ENCODE measurements around the gene PAPSS2.
"Not testable (repeated sequence)": the region's sequence is repeated elsewhere in the genome, so short reads cannot be mapped to it uniquely, and the experiment has no call there.

The PAPSS2 gene

DNA sequence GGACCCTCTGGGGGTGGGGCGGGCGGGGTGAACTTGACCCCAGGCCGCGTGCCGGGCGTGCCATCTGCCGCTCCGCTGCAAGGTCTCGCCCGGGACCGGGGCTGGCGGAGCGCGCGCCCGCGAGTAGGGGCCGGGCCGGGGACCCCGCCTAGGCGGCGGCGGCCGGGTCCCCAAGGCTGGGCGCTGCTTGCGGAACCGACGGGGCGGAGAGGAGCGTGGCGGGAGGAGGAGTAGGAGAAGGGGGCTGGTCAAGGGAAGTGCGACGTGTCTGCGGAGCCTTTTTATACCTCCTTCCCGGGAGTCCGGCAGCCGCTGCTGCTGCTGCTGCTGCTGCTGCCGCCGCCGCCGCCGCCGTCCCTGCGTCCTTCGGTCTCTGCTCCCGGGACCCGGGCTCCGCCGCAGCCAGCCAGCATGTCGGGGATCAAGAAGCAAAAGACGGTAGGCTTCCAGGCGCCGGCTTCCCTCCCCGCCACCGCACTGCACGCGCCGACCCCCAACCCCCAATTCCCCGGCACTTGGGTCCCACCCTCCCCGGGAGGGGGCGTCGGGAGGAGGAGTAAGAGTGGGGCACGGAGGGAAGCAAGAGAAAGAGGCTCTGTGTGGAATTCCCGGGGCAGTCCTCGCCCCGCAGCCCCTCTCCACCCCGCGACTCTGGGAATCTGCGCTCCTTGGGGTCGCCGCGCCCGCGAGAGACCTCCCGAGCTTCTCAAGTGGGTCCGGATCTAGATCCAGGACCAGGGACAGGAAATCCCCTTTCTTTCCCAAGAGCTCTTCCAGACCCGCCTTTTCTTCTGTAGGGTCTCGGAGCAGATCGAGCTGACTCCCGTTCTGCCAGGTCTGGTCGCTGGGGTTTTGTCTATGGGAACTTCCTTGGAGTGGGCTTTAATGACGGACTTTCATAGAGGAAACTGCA, at the start of gene PAPSS2:
TSS of gene PAPSS2 (plus strand) at position 308 of the 913 bp plus-strand sequence. CDS start at position 412, 104 bp downstream.
- no peak for DNase-seq

DNA sequence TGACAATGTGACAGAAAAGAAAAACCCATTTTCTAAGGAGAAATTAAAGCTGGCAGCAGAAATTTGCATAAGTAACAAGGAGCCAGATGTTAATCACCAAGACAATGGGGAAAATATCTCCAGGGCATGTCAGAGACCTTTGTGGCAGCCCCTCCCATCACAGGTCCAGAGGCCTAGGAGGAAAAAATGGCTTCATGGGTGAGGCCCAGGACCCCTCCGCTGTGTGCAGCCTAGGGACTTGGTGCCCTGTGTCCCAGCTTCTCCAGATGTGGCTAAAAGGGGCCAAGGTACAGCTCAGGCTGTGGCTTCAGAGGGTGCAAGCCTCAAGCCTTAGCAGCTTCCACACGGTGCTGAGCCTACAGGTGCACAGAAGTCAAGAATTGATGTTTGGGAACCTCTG, 48.3 kb upstream of the PAPSS2 start:
- not testable (repeated sequence) for DNase-seq

DNA sequence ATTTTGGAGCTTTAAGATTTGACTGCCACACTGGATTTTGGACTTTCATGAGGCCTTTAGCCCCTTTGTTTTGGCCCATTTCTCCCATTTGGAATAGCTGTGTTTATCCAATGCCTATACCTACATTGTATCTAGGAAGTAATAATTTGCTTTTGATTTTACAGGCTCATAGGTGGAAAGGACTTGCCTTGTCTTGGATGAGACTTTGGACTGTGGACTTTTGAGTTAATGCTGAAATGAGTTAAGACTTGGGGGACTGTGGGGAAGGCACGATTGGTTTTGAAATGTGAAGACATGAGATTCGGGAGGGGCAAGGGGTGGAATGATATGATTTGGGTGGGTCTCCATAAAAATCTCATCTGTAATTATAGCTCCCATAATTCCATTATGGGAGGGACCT, 47.6 kb upstream of the PAPSS2 start:
- DNase-seq = no peak

DNA sequence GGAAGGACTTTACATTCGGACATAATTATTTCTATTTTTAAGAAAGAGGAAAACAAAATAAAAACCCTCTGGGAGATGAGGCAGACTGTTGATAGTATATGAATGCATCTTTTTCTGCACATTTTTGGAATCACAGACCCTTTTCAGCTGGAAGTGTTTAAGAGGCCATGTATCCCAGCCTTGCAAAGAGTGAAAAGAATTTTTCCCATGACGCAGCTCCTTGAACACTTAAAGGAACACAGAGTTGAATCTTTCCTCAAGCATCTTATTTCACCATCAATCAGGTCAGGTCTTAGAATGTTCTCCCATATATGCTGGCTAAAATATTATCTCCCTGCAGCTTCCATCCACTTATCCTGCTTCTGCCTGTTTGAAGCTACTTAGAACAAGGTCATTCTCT, 45.9 kb upstream of the PAPSS2 start:
- DNase-seq = no peak

DNA sequence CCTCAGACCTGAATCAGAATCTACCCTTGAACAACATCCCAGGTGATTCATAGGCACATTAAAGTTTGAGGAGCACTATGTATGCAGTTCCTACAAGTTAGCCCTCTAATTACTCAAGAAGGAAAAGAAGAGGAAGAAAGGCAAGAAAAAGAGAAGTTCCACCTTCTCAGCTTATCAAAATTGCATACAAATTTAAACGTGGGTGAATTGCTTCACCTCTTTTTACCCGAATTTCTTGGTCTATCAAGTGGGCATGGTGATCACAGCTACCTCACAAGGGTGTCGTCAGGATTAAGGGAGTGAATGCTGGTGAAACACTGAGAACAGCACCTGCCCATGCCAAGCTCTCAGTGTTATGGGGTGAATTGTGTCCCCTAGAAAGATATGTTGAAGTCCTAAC, 43.8 kb upstream of the PAPSS2 start:
- DNase-seq = no peak

DNA sequence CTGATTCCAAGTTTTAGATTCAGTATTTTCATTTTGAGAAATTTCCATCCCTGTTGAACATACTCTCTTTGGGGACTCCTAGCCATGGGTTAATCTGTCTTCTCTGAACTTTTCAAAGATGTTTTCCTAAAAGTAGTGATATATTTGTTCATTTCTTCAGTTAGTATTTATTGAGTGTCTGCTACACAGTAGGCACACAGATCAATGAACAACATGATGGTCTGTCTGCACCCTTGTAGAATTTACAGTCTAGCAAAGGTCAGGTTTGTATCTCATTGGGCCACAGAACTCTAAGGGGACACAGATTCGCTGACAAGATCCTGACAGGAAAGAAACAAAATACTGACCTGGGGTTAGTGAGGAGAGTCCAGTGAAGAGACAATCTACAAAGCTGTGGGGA, 42.2 kb upstream of the PAPSS2 start:
- no peak for DNase-seq

DNA sequence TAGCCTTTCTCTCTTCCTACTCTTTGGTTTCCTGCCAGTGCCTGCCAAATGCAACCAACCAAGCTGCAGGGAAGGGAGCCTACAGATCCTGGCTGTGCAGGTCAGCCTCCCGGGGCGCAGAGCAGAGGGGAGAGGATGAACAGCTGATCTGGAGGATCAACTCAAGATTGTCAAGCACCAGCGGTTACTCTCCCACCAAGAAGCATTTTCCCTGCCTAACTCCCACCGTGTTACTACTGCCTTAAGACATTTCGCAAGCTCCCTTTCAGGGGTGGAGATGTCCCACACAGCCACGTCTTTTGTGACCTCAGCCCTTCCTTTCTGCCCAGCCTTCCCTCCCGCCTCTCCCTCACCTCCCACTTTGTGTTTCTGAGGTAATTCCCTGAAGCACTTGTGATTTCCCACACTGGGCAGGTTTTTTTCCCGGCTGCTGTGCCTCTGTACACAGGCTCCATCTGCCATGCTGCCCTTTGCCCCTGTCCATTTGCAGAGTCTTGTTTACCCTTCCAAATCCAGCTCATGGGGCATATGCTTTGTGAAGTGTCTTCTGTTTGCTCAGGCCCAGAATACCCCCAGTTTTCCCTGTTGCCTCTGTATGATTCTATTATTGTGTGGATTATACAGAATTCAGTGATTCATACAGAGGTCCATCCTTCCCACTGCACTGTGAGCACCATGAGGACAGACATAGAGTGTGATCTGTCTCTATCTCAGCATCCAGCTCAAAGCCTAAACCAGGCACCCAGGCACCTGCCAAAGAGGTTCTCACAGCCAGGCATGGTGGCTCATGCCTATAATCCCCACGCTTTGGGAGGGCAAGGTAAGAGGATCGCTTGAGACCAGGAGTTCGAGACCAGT, 40.9 kb upstream of the PAPSS2 start:
- no peak for DNase-seq

DNA sequence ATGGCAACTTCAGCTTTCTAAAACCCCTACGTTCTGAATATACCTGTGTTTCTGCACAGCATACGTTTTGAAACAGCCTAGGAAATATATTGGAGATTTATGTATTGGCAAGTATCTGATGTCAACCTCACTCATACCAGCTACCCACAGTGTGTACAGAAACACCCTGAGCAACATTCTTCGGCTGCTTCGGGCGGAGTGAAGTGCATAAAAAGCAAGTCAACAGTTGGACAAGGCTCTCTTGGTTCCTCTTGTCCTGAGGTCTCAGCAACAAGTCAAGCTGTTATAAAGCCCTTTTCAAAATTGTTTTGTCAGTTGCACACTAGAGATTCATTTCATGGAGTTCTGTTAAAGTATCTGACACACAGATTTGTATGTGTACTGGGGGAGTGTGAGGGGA, 40.0 kb upstream of the PAPSS2 start:
- no peak for DNase-seq

DNA sequence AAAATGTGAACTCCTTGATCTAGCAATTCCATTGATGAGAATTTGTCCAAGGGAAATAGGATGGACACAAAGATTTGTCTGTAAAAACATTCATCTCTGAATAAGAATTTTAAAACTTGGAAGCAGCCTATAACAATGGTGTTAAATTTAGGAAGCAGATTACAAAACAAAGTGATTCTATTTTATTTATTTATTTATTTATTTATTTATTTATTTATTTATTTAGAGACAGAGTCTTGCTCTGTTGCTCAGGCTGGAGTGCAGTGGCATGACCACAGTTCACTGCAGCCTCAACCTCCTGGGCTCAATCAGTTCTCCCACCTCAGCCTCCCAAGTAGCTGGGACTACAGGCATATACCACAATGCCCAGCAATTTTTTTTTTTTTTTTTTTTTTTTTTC, 38.2 kb upstream of the PAPSS2 start:
- DNase-seq = not testable (repeated sequence)

DNA sequence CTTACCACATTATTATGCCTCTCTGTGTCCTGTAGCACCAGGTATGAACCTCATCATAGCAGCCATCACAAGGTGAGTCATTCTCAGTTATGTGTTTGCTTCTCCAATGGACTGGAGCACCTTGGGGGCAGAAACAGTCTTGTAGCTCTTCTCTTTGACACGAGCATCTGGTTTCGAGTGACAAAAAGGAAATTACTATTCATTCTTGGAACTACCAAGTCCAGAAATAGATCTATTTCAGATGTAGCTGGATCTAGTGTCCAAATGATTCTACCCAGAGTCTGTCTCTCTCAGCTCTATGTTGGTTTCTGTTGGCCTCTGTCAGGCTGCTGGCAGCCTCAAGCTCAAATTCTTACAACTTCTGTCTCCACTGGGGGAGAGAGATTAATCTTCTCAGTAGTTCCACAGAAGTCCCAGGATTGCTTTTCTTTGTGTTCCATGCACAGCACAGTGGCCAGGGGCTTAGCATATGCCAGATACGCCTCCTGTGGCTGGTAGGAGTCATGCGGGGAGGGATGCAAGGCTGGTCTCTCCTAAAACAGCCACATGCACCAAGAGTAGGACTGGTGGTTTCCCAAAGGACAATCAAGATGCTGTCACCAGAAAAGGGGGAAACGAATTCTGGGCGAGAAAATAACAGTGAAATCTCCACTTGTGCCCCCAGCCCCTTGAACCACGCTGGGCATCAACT, 37.2 kb upstream of the PAPSS2 start:
- DNase-seq = no peak

DNA sequence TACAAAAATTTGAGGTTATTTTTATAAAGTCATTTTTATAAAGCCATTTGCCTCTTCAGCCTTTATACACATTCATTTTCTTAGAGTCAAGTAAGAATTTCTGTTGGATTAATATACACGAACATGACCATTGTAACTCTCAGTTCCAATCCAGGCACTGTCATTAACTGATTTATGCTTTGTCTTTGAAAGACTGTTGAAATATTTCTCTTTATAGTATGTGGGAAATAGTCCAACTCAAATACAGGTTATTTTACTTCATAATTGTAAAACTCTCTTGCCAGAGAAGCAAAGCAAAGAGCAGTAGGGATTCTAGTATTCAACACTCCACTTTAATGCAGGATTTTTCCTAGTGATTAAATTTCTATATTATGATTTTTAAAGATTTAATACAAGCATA, 36.5 kb upstream of the PAPSS2 start:
- DNase-seq = no peak

DNA sequence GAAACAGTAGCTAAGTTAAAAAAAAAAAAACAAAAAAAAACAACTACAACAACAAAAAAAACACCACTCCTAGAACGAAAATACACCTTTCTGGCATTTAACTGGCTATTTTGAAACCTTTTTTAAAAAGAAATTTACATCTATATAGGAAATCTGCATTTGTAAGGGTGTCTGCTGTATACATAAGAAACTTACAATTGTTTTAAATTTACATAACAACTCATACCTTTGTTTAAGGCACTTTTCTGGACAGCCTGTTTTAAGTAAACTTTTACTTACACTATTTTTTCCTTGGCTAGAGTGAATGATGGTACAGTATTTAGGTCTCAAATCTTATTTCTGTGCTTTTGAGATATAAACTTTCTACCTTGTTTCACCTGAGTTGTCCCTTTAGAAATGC, 34.0 kb upstream of the PAPSS2 start:
- DNase-seq = no peak

DNA sequence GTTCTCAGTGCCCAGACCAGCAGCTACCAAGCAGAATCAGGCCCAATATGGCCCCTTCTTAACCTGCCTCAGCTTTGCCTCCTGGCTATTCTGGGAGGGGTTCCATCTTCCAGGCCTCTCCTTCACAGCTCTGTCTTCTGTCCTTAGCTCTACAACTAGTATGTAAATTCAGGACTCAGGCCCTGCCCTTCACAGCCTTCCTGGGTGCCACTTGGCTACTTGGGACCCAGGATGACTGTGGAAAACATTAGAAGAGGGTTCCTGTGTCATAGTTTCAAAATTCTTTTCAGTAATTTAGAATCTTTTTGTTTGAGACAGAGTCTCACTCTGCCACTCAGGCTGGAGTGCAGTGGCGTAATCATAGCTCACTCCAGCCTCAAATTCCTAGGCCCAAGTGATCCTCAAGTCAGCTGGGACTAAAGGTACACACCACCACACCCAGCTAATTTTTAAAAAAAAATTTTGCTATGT, 33.2 kb upstream of the PAPSS2 start:
- DNase-seq = no peak

DNA sequence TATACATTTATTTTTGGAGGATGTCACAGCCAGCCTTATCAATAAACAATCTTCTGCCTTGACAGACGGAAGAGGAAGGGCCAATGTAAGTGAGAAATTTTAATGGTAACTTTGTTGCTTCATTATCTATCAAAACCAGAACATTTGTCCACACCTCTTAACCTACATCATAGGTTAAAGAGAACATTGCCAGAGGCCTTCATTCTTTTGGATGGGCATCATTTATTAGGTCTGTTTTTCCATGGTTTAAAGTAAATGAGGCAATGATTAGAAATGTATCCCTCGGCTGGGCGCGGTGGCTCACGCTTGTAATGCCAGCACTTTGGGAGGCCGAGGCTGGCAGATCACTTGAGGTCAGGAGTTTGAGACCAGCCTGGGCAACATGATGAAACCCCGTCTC, 29.5 kb upstream of the PAPSS2 start:
- no peak for DNase-seq

DNA sequence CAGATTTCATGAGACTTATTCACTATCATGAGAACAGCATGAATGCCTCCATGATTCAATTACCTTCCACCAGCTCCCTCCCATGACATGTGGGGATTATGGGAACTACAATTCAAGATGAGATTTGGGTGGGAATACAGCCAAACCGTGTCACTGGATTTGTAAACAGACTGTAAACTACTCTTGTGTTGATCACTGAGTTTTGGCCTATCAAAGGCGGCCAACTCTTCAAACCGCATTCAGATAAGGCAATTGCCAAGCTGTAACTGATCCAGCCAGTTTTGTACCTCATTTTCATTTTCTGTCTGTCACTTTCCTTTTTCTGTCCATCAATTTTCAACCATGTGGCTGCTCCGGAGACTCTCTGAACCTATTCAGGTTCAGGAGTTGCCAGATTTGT, 27.2 kb upstream of the PAPSS2 start:
- no peak for DNase-seq

DNA sequence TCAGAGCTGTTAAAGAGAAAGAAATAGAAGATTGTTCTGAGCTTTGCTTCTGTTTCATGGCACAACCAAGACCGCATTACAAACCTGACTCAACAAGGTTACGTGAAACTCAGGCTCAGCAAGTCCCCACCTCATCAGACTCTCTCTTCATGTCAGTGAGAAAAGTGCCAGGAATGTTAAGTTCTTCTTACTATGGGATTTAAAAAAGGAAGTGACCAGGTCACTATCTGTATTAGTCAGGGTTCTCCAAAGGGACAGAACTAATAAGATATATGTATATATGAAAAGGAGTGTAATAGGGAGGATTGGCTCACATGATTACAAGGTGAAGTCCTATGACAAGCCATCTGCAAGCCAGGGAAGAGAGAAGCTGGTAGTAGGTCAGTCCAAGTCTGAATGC, 25.4 kb upstream of the PAPSS2 start:
- DNase-seq = no peak

DNA sequence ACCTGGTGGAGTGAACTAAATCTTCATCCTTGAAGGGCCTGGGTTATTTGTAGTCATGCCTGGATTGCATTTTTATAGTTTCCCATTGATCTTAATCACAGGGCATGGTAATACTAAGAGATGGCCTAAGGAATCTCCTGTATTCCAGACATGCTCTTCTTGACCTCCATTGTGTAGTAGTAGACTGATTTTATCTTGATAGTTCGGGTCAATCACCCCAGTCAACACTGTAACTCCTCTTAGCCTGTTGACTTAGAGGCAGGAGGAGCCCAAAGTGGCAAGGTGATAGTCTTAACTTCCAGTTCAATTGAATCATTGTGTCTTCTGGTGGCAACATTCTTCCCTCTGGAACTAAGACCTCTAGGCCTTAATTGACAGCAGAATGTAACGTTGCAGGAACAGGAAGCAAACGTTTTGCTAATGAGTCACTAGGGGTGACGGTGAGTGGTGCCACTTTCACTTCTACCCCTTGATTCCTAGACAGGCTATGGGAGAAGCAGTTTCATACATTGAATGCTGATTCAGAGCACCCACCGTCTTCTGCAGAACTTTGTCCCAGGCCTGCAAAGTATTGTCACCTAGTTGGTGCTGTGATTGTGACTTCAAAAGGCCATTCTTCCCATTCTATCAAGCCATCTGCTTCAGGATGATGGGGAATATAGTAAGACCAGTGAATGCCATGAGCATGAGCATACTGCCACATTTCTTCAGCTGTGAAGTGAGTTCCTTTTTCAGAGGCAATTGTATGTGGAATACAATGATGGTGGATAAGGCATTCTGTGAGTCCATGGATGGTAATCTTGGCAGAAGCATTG, 24.0 kb upstream of the PAPSS2 start:
- DNase-seq = peak; percentile 39

DNA sequence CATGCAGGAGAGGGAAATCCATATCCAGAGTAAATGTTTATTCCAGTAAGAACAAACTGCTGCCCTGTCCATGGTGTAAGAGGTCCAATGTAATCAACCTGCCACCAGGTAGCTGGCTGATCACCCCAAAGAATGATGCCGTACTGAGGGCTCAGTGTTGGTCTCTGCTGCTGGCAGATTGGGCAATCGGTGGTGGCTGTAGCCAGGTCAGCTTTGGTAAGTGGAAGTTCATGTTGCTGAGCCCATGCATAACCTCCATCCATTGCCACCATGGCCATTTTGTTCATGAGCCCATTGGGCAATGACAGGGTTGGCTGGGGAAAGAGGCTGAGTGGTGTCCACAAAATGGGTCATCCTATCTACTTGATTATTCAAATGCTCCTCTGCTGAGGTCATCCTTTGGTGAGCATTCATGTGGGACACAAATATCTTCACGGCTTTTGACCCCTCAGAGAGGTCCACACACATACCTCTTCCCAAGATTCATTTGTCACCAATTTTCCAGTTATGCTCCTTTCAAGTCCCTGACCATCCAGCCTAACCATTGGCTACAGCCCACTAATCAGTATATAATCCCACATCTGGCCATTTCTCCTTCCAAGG, 23.3 kb upstream of the PAPSS2 start:
- DNase-seq = no peak

DNA sequence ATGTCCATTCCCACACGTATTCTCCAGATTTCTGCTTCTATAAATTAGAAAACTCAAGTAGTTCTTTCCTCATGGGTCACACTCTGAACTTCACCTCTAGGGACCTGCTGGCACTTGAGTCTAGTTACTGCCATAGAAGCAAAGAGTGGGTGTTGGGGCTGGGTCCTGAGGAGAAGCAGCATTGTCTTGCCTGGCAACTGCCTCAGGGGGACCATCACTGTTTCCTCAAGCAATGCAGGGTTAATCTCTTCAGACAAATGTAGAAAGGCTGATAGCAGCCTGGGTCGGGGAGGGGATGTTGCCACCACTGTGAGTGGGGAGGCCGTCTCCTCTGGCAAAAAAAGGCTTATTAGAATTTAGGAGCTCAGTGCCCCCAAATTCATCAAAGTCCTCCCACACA, 20.2 kb upstream of the PAPSS2 start:
- no peak for DNase-seq

DNA sequence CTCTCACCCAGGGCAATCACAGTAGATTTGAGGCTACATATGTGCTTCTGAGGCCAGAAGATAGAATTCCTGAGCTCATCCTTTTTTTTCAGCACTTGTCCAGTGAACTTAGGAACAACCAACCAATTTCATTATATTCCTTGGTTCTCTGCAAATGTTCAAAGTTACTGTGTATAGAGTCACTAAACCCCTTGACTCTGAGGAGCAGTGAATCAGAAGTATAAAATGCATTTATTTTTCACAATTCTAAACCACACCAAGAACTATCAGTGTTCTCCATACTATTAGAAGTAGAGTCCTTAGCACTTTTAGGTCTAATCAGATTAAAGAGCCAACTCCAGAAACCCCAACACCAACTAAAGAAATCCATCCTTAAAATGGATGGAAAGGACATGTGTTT, 19.6 kb upstream of the PAPSS2 start:
- no peak for DNase-seq

DNA sequence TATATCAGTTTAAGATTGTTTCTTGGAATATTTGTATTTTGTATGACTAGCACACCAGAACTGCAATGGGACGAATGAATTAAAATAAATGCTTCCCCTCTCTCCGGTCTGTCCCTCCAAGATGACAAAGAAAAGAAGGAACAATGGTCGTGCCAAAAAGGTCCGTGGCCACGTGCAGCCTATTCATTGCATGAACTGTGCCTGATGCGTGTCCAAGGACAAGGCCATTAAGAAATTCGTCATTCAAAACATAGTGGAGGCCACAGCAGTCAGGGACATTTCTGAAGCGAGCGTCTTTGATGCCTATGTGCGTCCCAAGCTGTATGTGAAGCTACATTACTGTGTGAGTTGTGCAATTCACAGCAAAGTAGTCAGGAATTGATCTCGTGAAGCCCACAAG, 17.2 kb upstream of the PAPSS2 start:
- DNase-seq = no peak

DNA sequence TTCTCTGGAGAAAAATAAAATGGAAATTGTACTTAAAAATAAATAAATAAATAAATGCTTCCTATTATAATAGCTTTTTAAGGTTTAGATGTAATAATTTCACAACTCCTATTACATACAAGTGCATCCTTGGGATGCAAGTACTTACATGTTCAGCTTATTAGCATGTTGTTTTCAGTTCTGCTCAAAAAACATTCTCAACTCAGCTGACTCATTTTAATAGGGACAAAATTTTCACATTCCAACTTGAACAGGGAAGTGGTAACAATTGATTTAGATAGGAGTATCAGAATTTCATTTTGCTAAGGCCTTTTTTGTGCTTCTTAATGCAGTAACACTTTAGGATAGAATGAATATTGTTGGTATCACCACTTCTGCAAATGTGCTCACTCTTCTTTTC, 16.7 kb upstream of the PAPSS2 start:
- DNase-seq = no peak

Data from T1000 (cell line).